BE2C (cell line): Measurements from ENCODE around the gene MICU1.

Source experiments
- DNase-seq: peaks from one replicate; pipeline ENCODE4 v3.0.0-alpha.2; 2020
- H3K27me3 ChIP-seq: fragments of 250-450 bp; sonication (Bioruptor Pico); 2 replicates; pipeline ENCODE4 v1.5.1; 2020; ENCODE audit warnings: mild to moderate bottlenecking
- H3K36me3 ChIP-seq: fragments of 250-450 bp; sonication (Bioruptor Pico); 2 replicates; pipeline ENCODE4 v1.5.1; 2020; ENCODE audit warnings: mild to moderate bottlenecking
- H3K4me1 ChIP-seq: fragments of 250-450 bp; sonication (Bioruptor Pico); 2 replicates; pipeline ENCODE4 v1.5.1; 2020
- H3K4me3 ChIP-seq: 2 replicates; pipeline ENCODE4 v1.5.1; 2011; ENCODE audit warnings: low read depth, low read length
- H3K9me3 ChIP-seq: fragments of 250-450 bp; sonication (Bioruptor Pico); 2 replicates; pipeline ENCODE4 v1.5.1; 2020
- CTCF ChIP-seq: IDR thresholded peaks from 2 replicates; pipeline ENCODE4 v1.5.1; 2012; ENCODE audit warnings: mild to moderate bottlenecking, low read depth, low read length

MICU1 gene

GRCh38 chr10:72323771-72324191 lies 302.1 kb downstream of the MICU1 start:
- Histone ChIP-seq H3K9me3 (no peaks in the 10 kb centered on the region), H3K4me3 (no peak overlapping the region), H3K36me3 (no peaks in the 10 kb centered on the region), H3K4me1 (peaks cover 41% of the 10 kb centered on the region), H3K27me3 (no peaks in the 10 kb centered on the region)
- TF ChIP-seq CTCF, result no peak
- no peak for DNase-seq

GRCh38 chr10:72323108-72323749 lies 302.6 kb downstream of the MICU1 start:
- no peak overlapping the region for H3K4me3 ChIP-seq
- no peak for DNase-seq
- H3K27me3 ChIP-seq, result no peaks in the 10 kb centered on the region
- H3K36me3 ChIP-seq, result no peaks in the 10 kb centered on the region
- no peak for TF ChIP-seq CTCF
- H3K4me1 ChIP-seq, result peaks cover 36% of the 10 kb centered on the region
- H3K9me3 ChIP-seq, result no peaks in the 10 kb centered on the region

- Histone ChIP-seq H3K36me3 (no peaks in the 10 kb centered on the region), H3K27me3 (no peaks in the 10 kb centered on the region), H3K4me3 (no peak overlapping the region), H3K9me3 (no peaks in the 10 kb centered on the region), H3K4me1 (peaks cover 30% of the 10 kb centered on the region)
- TF ChIP-seq CTCF, result no peak
- no peak for DNase-seq
These were observed 303.4 kb downstream of the MICU1 start for GRCh38 chr10:72322280-72323058.

- TF ChIP-seq CTCF, result no peak
- H3K36me3 ChIP-seq, result no peaks in the 10 kb centered on the region
- no peaks in the 10 kb centered on the region for H3K27me3 ChIP-seq
- H3K9me3 ChIP-seq, result no peaks in the 10 kb centered on the region
- H3K4me1 ChIP-seq, result peaks cover 30% of the 10 kb centered on the region
- DNase-seq, result no peak
- no peak overlapping the region for H3K4me3 ChIP-seq
These were observed 303.9 kb downstream of the MICU1 start for GRCh38 chr10:72322030-72322279.

GRCh38 chr10:72321248-72322029 lies 304.4 kb downstream of the MICU1 start:
- Histone ChIP-seq H3K4me1 (peaks cover 34% of the 10 kb centered on the region), H3K27me3 (no peaks in the 10 kb centered on the region), H3K9me3 (no peaks in the 10 kb centered on the region), H3K36me3 (no peaks in the 10 kb centered on the region), H3K4me3 (peak overlapping the region; percentile 44)
- no peak for DNase-seq
- no peak for TF ChIP-seq CTCF

- peaks cover 40% of the 10 kb centered on the region for H3K4me1 ChIP-seq
- no peaks in the 10 kb centered on the region for H3K9me3 ChIP-seq
- peak overlapping the region; percentile 44 for H3K4me3 ChIP-seq
- H3K36me3 ChIP-seq, result no peaks in the 10 kb centered on the region
- no peak for TF ChIP-seq CTCF
- no peaks in the 10 kb centered on the region for H3K27me3 ChIP-seq
- peak; percentile 94 for DNase-seq
These were observed 305.1 kb downstream of the MICU1 start for GRCh38 chr10:72320676-72321247.
